ENCODE measurements around the gene SVOPL.

SVOPL gene

GRCh38 chr7:138602451-138602850 is 98.7 kb downstream of the SVOPL start:
- DNase-seq, result peak; percentile 42

GRCh38 chr7:138595454-138595853 is 105.7 kb downstream of the SVOPL start:
- no peak for DNase-seq

GRCh38 chr7:138590154-138590553 is 111.0 kb downstream of the SVOPL start:
- DNase-seq, result no peak

- no peak for DNase-seq
These were observed 112.2 kb downstream of the SVOPL start for GRCh38 chr7:138588986-138589385.

GRCh38 chr7:138587485-138587884 is 113.7 kb downstream of the SVOPL start:
- DNase-seq, result no peak

- no peak for DNase-seq
These were observed 115.7 kb downstream of the SVOPL start for GRCh38 chr7:138585283-138585993.

- no peak for DNase-seq
These were observed 116.5 kb downstream of the SVOPL start for GRCh38 chr7:138584696-138585095.

- DNase-seq, result no peak
These were observed 116.9 kb downstream of the SVOPL start for GRCh38 chr7:138584283-138584682.

- DNase-seq, result no peak
These were observed 120.1 kb downstream of the SVOPL start for GRCh38 chr7:138581065-138581464.

GRCh38 chr7:138579671-138580070 is 121.5 kb downstream of the SVOPL start:
- no peak for DNase-seq

- no peak for DNase-seq
These were observed 122.0 kb downstream of the SVOPL start for GRCh38 chr7:138579136-138579535.

- DNase-seq, result no peak
These were observed 125.2 kb downstream of the SVOPL start for GRCh38 chr7:138575897-138576428.

- DNase-seq, result no peak
These were observed 127.4 kb downstream of the SVOPL start for GRCh38 chr7:138573741-138574140.

GRCh38 chr7:138570715-138571114 is 130.4 kb downstream of the SVOPL start:
- DNase-seq, result no peak

GRCh38 chr7:138569418-138569817 is 131.7 kb downstream of the SVOPL start:
- no peak for DNase-seq

GRCh38 chr7:138568655-138569054 is 132.5 kb downstream of the SVOPL start:
- no peak for DNase-seq

GRCh38 chr7:138565451-138566114 is 135.6 kb downstream of the SVOPL start:
- DNase-seq, result peak; percentile 56

- no peak for DNase-seq
These were observed 136.1 kb downstream of the SVOPL start for GRCh38 chr7:138565071-138565450.

- no peak for DNase-seq
These were observed 136.8 kb downstream of the SVOPL start for GRCh38 chr7:138564365-138564764.

GRCh38 chr7:138563808-138564207 is 137.4 kb downstream of the SVOPL start:
- no peak for DNase-seq

GRCh38 chr7:138559448-138559847 is 141.7 kb downstream of the SVOPL start:
- DNase-seq, result no peak

- peak; percentile 17 for DNase-seq
These were observed 144.2 kb downstream of the SVOPL start for GRCh38 chr7:138556771-138557484.

GRCh38 chr7:138555684-138556083 is 145.5 kb downstream of the SVOPL start:
- no peak for DNase-seq

- no peak for DNase-seq
These were observed 146.5 kb downstream of the SVOPL start for GRCh38 chr7:138554674-138555073.
